HepG2 (cell line): ENCODE data around the gene UNC13D. TPM values are rescaled to one million over a fixed set of nuclear protein-coding genes. Genes with fewer than 3 reads are reported as not detected.
A peak's percentile ranks its signal among the peaks of the same experiment; 100 is the strongest.

ENCODE experiments used
- ATF7-NPFF ChIP-seq: sonication (generic); formaldehyde crosslinking; IDR thresholded peaks from 2 replicates; pipeline ENCODE4 v1.8.1; 2023; ENCODE audit warnings: mild to moderate bottlenecking, low read depth, missing genetic modification reagents, moderate library complexity
- BRD4 ChIP-seq: sonication (generic); formaldehyde crosslinking; IDR thresholded peaks from 2 replicates; pipeline ENCODE4 v1.4.0; 2020; ENCODE audit warnings: missing genetic modification reagents
- DRAP1 ChIP-seq: IDR thresholded peaks from 2 replicates; pipeline ENCODE4 v1.6.1; 2016; ENCODE audit warnings: missing genetic modification reagents, missing compliant biosample characterization
- ESRRA ChIP-seq: sonication (generic); formaldehyde crosslinking; IDR thresholded peaks from 2 replicates; pipeline ENCODE4 v1.5.1; 2020; ENCODE audit warnings: mild to moderate bottlenecking, low read depth, missing genetic modification reagents
- FOXJ3 ChIP-seq: sonication (generic); formaldehyde crosslinking; IDR thresholded peaks from 2 replicates; pipeline ENCODE4 v1.4.0; 2020; ENCODE audit warnings: missing genetic modification reagents, mild to moderate bottlenecking, borderline replicate concordance
- FOXO4 ChIP-seq: sonication (generic); formaldehyde crosslinking; conservative IDR thresholded peaks from 2 replicates; pipeline ENCODE4 v1.8.1; 2023; ENCODE audit warnings: missing genetic modification reagents
- GPN1 ChIP-seq: sonication (generic); formaldehyde crosslinking; IDR thresholded peaks from 2 replicates; pipeline ENCODE4 v1.5.1; 2020; ENCODE audit warnings: missing genetic modification reagents, borderline replicate concordance
- HOXA5 ChIP-seq: sonication (generic); formaldehyde crosslinking; IDR thresholded peaks from 2 replicates; pipeline ENCODE4 v1.4.0; 2020; ENCODE audit warnings: missing genetic modification reagents
- IKZF4 ChIP-seq: sonication (generic); formaldehyde crosslinking; IDR thresholded peaks from 2 replicates; pipeline ENCODE4 v1.5.1; 2020; ENCODE audit warnings: borderline replicate concordance, mild to moderate bottlenecking, low read depth, missing genetic modification reagents; ENCODE audit errors: not compliant biosample characterization
- MED1 ChIP-seq: sonication (generic); formaldehyde crosslinking; IDR thresholded peaks from 2 replicates; pipeline ENCODE4 v1.4.0; 2020; ENCODE audit warnings: missing genetic modification reagents
- MLXIP ChIP-seq: sonication (generic); formaldehyde crosslinking; IDR thresholded peaks from 2 replicates; pipeline ENCODE4 v1.9.0; 2021; ENCODE audit warnings: missing genetic modification reagents, borderline replicate concordance
- MZF1 ChIP-seq: sonication (generic); formaldehyde crosslinking; IDR thresholded peaks from 2 replicates; pipeline ENCODE4 v1.8.1; 2023; ENCODE audit warnings: mild to moderate bottlenecking, missing genetic modification reagents, borderline replicate concordance
- RBFOX2 ChIP-seq: fragments of 200-400 bp; formaldehyde crosslinking; IDR thresholded peaks from 2 replicates; pipeline ENCODE4 v1.6.1; 2017; ENCODE audit warnings: low read depth, mild to moderate bottlenecking, low read length
- REXO4 ChIP-seq: sonication (generic); formaldehyde crosslinking; IDR thresholded peaks from 2 replicates; pipeline ENCODE4 v1.8.0; 2022; ENCODE audit warnings: missing genetic modification reagents, mild to moderate bottlenecking, borderline replicate concordance
- SAP130 ChIP-seq: IDR thresholded peaks from 2 replicates; pipeline ENCODE4 v1.6.1; 2016; ENCODE audit warnings: low read depth
- SMYD3 ChIP-seq: sonication (generic); formaldehyde crosslinking; IDR thresholded peaks from 2 replicates; pipeline ENCODE4 v1.8.1; 2023; ENCODE audit warnings: mild to moderate bottlenecking, missing genetic modification reagents
- SP140L ChIP-seq: sonication (generic); formaldehyde crosslinking; IDR thresholded peaks from 2 replicates; pipeline ENCODE4 v1.4.0; 2020; ENCODE audit warnings: missing genetic modification reagents, borderline replicate concordance
- TBX2 ChIP-seq: sonication (generic); formaldehyde crosslinking; IDR thresholded peaks from 2 replicates; pipeline ENCODE4 v1.5.0; 2020; ENCODE audit warnings: missing genetic modification reagents, mild to moderate bottlenecking, borderline replicate concordance
- TCF12 ChIP-seq, 2 experiments: fragments of 450-650 bp in 1 of 2; sonication (generic) in 1 of 2; formaldehyde crosslinking in 1 of 2; IDR thresholded peaks; 2 replicates each; pipeline versions ENCODE4 v1.6.1 to v1.8.0; 2017 to 2022; ENCODE audit warnings: antibody characterized with exemption in 1 of 2, mild to moderate bottlenecking in 1 of 2, missing genetic modification reagents in 1 of 2, moderate library complexity in 1 of 2
- TP53 ChIP-seq: sonication (generic); formaldehyde crosslinking; conservative IDR thresholded peaks from 2 replicates; pipeline ENCODE4 v1.4.0; 2020; ENCODE audit warnings: missing genetic modification reagents
- ZFP1 ChIP-seq: IDR thresholded peaks from 2 replicates; pipeline ENCODE4 v1.6.1; 2016
- ZFP82 ChIP-seq: sonication (generic); formaldehyde crosslinking; IDR thresholded peaks from 2 replicates; pipeline ENCODE4 v1.5.1; 2020; ENCODE audit warnings: mild to moderate bottlenecking, missing genetic modification reagents, borderline replicate concordance
- ZMYM3 ChIP-seq: sonication (generic); formaldehyde crosslinking; IDR thresholded peaks from 2 replicates; pipeline ENCODE4 v1.5.1; 2020; ENCODE audit warnings: mild to moderate bottlenecking, missing genetic modification reagents
- ZNF10 ChIP-seq: sonication (generic); formaldehyde crosslinking; IDR thresholded peaks from 2 replicates; pipeline ENCODE4 v1.4.0; 2020; ENCODE audit warnings: mild to moderate bottlenecking, low read depth, missing genetic modification reagents, borderline replicate concordance
- ZNF12 ChIP-seq: sonication (generic); formaldehyde crosslinking; IDR thresholded peaks from 2 replicates; pipeline ENCODE4 v1.5.0; 2020; ENCODE audit warnings: missing genetic modification reagents
- ZNF329 ChIP-seq: sonication (generic); formaldehyde crosslinking; IDR thresholded peaks from 2 replicates; pipeline ENCODE4 v1.9.0; 2021; ENCODE audit warnings: low read depth, mild to moderate bottlenecking, missing genetic modification reagents
- ZNF33B ChIP-seq: sonication (generic); formaldehyde crosslinking; IDR thresholded peaks from 2 replicates; pipeline ENCODE4 v1.5.1; 2020; ENCODE audit warnings: mild to moderate bottlenecking, missing genetic modification reagents
- ZNF652 ChIP-seq: IDR thresholded peaks from 2 replicates; pipeline ENCODE4 v1.6.1; 2016; ENCODE audit warnings: low read depth, borderline replicate concordance
- polyA plus RNA-seq, 8 experiments: library from polyadenylated mRNA; depleted of rRNA in 3 of 8; stranded (reverse) in 7 of 8; unstranded in 1 of 8; fragments of >200 nt; fragmentation: Illumina TruSeq in 4 of 8; extraction: Trizol in 4 of 8; gene quantifications; 2 replicates each; pipeline versions ENCODE4 v1.2.1 to v1.2.3, GENCODE V29; 2011 to 2016; ENCODE audit warnings: low read depth in 4 of 8, missing spikeins in 1 of 8, mixed read lengths in 1 of 8; ENCODE audit not compliant: insufficient read depth in 1 of 8
- total RNA-seq, 5 experiments: library from RNA; depleted of rRNA; stranded (reverse); fragments of >200 nt; fragmentation: Illumina TruSeq; extraction: Trizol; gene quantifications; 2 replicates each; pipeline ENCODE4 v1.2.3, GENCODE V29; 2016; ENCODE audit warnings: low read depth in 1 of 5
- TF ChIP-seq, protein P1 (sequence below): sonication (generic); formaldehyde crosslinking; IDR thresholded peaks from 2 replicates; pipeline ENCODE4 v1.4.0; 2020; ENCODE audit warnings: mild to moderate bottlenecking, low read depth, missing genetic modification reagents

The UNC13D gene
- total and polyA plus RNA-seq, 2 of the 13 experiments (the other 11 are each of a cell fraction or from before 2014, with no cell fraction given) = 29.7 to 42.7 TPM

GRCh38 chr17:75875940-75876189 is 31.7 kb upstream of the UNC13D start (continued):
- no peak for TF ChIP-seq MLXIP (CRISPR knock-in tag)
- TF ChIP-seq ZNF329 = no peak
- no peak for TF ChIP-seq ZFP1 (CRISPR knock-in tag)
- TF ChIP-seq MED1 = no peak
- no peak for TF ChIP-seq SP140L (CRISPR knock-in tag)
- TF ChIP-seq SAP130 (CRISPR knock-in tag) = no peak
- no peak for TF ChIP-seq TCF12 (IDR thresholded peaks at IDR 0.05)
- TF ChIP-seq TCF12 (CRISPR knock-in tag; IDR thresholded peaks at IDR 0.05) = no peak
- no peak for TF ChIP-seq DRAP1 (CRISPR knock-in tag)
- no peak for TF ChIP-seq IKZF4
- no peak for TF ChIP-seq TBX2 (CRISPR knock-in tag)
- TF ChIP-seq MZF1 (CRISPR knock-in tag) = no peak
- no peak for TF ChIP-seq BRD4
- TF ChIP-seq TP53 (CRISPR knock-in tag) = no peak
- no peak for TF ChIP-seq REXO4 (CRISPR knock-in tag)
- no peak for TF ChIP-seq ZMYM3 (CRISPR knock-in tag)
- TF ChIP-seq ZNF33B (CRISPR knock-in tag) = no peak
- no peak for TF ChIP-seq ZFP82 (CRISPR knock-in tag)
- TF ChIP-seq ZNF10 (CRISPR knock-in tag) = no peak
- TF ChIP-seq FOXJ3 = no peak
- peak; percentile 44; the same call in 1 of the 2 replicates for TF ChIP-seq GPN1 (CRISPR knock-in tag)
- TF ChIP-seq, protein P1, sequence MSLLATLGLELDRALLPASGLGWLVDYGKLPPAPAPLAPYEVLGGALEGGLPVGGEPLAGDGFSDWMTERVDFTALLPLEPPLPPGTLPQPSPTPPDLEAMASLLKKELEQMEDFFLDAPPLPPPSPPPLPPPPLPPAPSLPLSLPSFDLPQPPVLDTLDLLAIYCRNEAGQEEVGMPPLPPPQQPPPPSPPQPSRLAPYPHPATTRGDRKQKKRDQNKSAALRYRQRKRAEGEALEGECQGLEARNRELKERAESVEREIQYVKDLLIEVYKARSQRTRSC (CRISPR knock-in tag) = no peak
- no peak for TF ChIP-seq SMYD3
- peak; percentile 81 for TF ChIP-seq RBFOX2
- TF ChIP-seq ESRRA (CRISPR knock-in tag) = no peak
- TF ChIP-seq FOXO4 (CRISPR knock-in tag) = no peak
- no peak for TF ChIP-seq HOXA5 (CRISPR knock-in tag)
- no peak for TF ChIP-seq ZNF652 (CRISPR knock-in tag)
- TF ChIP-seq ATF7-NPFF = 0 out of 2 replicates have a peak, but pooled peaks have one; percentile 8
- TF ChIP-seq ZNF12 (CRISPR knock-in tag) = no peak
